Hypothalamus (tissue), 51 donors: ENCODE data around the gene GPC6.
"Not testable (repeated sequence)": the region's sequence is repeated elsewhere in the genome, so short reads cannot be mapped to it uniquely, and the experiment has no call there.

Experiments used
- DNase-seq, 51 donors: peaks; one replicate each; lab custom pipeline; 2025; lab: John Stamatoyannopoulos, UW

GPC6 gene

DNA sequence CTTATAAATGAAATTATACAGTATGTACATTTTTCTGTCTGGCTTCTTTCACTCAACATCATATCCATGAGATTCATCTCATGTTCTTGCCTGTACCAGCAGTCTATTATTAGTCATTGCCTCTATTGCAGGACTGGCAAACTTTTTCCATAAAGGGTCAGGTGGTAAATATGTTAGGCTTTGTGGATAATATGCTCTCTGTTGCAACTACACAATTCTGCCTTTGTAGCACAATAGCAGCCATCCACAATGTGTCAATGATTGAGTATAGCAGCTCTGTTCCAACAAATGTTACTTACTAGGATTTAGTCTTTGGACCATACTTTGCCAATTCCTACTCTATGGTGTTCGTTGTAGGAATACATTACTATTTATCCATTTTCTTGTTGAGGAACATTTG is 948.5 kb downstream of the GPC6 start:
- DNase-seq, result no peak

DNA sequence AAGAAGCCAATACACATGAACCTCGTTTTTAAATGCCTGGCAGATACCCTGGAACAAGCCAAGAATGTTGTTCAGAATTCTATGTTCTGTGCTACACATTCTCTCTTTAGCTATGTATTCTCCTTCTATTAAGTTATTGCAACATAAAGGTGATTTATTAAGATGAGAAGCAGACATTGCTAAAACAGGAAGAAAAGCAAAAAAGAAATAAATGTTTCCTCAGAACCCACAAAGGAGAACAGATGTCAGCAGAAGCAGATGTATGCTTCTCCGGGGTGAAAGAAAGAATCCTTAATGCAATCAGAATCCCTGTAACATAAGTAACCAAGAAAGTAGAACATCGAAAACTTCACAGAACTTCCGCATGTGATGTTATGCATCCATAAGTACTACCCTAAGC is 950.0 kb downstream of the GPC6 start:
- no peak for DNase-seq

DNA sequence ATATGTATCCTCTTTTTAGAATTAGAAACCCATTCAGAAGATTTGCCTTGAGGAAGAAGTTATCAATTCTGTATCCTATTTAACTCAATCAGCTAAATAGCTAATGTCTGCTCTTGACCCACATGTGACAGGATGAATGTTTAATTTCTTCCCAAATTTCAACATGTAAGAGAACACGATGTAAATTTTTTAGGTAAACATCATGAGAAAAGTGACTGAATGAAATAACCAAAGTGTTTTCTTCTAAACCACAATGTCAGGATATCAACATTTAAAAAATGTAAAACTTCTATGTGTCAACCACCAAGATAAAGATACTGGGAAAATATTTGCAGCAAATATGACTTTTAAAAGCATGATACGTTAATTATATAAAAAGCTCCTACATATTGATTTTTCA is 950.4 kb downstream of the GPC6 start:
- DNase-seq, result no peak

DNA sequence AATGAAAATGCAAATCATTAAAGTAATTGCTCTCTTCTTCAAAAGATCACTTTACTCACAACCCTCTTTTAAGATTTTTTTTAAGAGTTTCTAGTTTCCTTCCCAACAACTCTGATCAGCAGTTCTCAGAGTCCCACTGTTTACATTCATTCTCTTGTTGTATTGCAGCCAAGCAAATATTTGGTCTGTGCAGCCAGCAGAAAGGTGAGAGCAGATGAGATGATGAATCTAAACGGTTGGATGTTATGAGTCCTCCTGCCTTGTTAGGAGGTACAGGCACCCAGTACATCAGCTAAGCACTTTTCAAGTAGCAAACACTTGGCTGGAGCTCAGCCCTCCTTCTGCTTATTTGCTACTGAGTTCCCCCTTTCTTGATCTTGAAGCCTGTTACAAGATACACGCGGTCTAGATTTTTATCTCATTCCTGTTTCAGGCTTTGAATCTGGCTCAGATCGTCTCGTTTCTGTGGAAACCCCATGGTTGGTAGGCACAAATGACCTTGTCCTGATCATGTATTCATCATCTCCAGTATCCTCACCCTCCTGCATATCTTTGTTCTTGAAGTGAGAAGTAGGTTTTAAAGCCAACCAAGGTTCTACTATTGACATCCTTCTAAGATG is 952.1 kb downstream of the GPC6 start:
- no peak for DNase-seq

DNA sequence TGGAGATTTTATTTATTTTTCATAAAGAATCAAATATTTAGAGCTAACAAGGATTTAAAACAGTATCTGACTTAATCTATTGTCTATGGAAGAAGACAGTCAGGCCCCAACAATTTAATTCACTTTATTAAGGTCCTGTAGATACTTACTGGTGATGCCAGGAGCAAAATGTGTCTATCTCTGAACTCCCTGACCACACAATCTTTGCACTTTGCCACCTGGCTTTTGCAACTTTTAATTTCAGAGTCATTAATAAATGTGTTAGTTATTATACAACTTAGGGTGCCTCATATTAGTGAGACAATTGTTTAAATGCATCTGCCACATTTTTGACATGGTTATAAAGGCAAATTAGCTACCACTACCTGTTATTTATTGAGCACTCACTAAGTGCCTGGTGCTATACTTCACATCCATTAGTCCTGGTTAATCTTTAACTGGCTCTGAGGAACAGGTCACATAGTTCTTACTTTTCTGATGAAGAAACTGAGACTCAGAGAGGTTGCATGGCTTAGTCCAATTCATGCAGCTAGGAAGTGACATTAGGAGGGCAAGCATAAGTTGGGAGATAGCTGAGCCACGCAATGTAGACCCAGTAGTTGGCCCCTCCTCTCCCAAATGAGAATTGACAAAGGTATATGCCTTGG is 955.0 kb downstream of the GPC6 start:
- DNase-seq, result no peak

DNA sequence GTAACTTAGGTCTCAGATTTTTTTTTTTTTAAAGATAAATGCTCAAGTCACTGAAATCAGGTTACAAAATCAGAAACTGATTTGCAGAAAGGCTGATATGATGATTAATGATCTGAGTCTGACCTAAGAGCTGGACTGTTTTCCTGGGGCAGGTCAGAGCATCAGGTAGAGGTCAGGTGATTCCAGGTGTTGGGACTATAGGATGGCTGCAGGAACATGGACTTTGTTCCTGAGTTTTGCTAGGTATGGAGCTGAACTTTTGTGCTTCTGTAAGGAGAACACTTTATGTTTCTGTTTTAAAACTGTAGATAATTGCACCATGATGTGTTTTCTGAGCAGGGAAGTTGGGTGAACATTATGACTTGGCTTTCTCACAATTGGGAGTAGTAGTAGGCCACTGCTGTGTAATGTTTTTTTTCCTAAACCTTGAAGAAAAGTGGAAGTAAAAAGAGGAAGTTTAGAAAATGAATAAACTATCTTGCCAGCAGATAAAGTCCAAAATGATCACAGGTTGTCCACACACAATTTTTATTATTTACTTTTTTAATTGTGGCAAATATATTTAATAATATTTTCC is 955.7 kb downstream of the GPC6 start:
- DNase-seq, result no peak

DNA sequence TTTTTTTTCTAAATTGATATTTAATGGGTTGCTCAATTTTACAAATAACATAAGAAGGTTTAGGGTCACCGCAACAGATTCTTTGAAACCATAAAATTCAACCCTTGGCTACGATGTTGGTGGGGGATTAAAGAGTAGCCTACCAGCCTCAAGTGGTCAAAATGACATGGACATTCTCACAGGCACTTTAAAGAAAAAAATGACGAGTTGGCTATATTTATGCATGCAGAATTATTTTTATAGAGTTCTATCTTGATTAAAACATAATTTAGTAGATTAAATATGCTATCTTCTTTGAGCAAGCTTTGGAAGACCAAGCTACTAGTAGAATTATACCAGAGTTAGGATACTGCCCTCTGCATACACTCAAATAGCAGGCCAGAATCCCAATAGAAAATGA is 959.9 kb downstream of the GPC6 start:
- DNase-seq, result no peak

DNA sequence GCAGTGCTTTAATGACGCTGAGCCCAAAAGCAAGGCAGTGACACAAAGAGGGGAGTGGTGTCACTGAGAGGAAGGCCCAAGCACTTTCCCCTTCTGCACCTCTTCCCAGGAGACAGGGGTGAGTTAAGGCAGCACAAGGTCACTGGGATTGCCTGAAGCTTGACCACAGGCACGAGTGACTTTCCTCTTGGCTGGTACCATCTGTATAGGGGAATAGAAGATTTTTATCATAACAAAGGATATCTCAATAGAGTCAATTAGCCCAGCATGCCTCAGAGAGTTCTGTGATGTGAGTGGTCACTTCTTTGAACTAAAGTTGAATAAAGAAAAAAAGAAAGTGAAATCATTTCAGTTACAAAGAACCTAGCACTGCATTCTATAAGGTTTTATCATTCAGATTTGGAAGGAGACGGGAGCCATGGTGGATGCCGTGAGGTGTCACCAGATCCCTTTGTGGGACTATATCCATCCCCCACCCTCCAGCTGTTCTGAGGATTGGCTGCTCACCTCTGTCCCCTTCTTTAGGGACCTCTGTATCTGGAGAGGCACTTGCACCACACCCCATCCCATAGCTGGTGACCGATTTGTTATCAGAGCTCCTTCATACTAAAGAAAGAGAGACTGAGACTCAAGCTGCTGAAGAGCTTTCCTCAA is 961.7 kb downstream of the GPC6 start:
- DNase-seq, result no peak

DNA sequence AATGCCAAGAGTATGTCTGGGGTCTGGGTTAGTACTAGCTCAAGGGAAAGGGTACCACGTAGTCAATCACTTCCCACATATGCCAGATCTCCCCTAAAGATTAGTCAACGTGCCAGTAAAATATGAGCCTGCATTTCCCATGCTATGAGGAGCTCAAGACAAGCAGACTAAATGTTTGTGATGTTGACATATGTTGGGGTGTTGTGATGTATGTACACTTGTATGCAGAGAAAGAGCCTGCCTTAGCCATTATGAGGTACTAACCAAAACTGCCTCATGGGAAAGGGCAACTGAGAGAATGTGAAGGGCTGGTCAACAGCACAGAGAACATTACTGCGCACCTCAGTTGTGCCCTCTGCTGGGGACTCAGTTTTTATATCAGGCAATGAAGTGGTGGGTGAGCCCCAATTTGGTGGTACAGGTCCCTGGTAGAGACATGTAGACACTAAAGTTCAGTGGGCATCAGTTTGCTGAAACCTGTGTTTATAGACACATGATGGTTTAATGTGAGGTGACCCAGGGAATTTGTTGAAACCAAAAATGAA is 965.9 kb downstream of the GPC6 start:
- peak in 5 of 51 donors; percentile 1 to 4 (median 2) for DNase-seq

DNA sequence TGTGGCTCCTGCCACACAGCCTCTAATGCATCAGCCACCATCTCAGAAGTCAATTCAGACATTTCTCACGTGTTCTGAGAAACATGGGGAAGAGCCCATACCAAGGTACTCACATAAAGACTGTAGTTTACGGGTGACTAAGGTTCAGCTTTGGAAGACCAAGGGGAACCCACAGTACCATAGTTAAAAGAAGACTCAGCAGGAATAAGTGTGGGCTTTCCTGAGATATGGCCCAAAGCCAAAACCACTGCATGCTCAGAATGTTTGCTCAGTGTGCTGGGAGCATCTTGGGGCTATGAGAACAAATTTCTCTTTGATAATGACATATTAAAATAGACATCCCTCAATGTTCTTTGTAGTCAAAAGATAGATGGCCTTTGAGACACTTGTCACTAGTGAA is 969.1 kb downstream of the GPC6 start:
- DNase-seq, result no peak

DNA sequence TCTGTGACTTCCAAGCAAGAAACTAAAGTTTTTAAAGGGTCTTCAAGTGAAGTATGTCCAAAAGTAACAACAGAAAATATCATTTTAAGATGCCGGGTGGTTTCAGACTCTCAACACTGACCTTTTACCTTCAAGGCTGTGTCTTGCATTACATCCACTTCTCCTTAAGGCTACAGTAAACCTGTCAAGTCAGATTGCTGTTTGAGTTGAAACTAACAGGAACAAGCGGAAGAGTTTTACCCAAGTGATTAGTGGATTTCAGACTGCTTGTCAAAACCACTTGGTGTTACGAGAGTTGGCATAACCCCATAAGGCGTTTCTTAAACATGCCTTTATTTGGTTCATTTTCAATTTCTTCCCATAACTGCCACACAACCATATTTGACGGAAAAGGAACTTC is 969.8 kb downstream of the GPC6 start:
- no peak for DNase-seq

DNA sequence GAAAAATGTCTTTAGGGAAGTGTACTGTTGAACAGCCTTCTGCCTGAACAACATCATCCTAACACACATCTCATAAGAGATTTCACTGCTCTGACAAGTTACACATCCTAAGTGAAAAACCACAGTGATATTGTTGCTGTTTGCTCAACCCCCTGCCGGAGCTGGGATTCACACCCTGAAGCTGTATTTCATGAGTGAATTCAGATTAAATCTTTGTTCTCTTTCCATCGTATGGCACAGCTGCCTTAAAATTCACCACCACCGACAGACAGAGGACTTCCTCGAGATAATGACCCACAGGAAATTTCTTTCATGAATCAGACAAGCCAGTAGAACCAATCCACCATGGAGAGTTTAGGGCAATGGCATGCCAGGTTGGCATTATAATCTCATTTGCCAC is 972.1 kb downstream of the GPC6 start:
- DNase-seq, result no peak

DNA sequence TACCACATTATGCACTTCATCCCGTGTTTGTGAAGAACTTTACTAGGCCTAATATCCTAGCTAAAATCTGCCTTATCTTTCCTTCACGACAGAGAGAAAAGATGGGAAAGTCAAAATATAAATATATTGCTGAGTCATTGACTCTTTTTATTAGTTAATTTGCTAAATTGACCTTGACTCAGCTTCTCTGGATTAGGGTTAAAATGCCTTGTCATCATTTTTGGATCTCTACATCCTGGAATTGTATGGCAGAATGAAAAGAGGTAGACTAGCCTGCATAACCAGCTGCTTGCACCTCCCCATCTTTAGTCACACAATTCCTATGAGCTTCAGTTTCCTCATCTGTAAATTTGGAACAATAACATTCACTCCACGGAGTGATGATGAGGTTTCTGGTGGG is 972.5 kb downstream of the GPC6 start:
- no peak for DNase-seq

DNA sequence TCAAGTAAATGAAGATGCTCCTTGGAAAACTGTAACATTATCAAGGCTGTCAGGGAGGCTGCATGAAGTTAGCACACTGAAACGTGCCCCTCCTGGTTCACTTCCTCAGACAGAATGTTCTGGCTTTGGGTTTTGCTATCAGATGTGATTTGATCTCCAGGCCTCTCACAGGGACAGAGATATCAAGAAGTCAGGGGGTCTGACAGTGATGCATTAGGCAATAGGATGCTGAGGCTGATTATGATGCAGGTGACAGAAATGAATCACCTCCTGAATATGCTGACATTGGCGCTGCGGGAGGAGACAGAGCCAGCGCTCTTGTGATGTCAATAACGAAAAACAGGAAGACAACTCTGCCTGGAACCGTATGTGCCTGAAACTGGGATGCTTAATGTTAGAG is 974.4 kb downstream of the GPC6 start:
- DNase-seq, result no peak

DNA sequence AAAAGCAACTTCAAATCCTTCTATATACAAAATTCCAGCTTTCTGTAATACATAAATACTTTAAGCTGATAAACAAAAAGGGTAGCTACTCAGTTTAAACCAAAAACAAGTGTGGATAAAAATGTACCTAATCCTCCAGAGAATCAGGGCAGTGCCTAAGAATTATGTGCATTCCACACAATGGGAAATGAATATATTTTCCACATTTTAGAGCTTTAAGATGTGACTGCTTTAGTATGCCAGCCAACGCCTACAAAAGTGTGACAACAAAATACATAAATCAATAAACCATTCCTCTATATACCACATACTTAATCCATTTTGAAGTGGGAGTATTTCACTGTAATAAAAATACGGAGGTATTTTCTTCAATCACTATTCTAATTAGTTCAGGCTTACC is 977.6 kb downstream of the GPC6 start:
- no peak for DNase-seq

DNA sequence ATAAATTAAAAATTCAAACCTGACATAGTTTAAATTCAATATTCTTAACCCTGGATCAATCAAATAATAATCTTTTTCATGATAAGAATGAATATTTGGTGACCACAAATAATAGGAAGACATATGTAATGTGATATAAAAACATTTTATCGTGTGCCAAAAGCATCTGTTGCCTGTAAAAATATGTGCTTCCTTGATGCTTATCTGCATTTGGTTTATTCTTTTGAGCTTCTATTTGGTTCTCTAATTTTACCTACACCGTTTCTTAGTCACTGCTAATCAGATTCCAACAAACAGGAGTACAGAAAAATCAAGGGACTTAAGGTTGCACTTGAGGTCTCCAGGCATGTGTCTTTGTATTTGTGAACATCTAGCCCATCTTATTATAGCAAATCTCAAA is 978.3 kb downstream of the GPC6 start:
- DNase-seq, result no peak

DNA sequence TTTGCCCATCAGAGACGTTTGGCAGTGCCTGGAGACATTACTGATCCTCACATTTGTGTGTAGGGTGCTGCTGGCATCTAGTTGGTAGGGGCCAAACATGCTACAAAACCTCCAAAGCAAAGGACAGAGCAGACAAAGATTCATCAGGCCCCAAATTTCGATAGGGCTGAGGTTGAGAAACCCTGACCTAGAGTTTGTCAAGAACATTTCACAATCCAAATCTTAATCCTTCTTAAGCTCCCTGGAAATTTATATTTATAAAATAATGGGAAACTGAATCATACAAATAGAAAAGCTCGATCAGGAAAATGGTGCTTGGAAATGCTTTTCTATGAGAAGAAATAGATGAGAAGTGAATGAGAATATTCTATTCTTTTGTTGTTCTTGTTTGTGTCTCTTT is 979.3 kb downstream of the GPC6 start:
- DNase-seq, result no peak

DNA sequence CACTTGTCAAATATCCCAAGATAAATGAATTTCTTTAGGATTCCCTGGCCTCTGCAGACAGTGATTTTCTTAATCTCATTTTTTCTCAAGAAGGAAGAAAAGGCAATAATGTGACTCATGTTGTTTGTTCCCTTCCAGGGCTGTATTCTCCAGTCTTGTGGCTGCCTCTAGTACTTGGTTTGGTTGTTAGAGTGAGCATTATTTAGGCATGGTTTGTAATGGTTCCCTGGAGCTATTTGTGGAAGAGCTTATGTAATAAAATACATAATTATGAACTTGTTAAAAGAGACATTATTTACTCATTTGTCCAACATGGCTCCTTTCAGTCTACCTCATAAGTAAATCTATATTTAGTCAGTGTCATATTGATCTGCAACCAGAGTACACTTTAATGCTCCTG is 982.5 kb downstream of the GPC6 start:
- no peak for DNase-seq

DNA sequence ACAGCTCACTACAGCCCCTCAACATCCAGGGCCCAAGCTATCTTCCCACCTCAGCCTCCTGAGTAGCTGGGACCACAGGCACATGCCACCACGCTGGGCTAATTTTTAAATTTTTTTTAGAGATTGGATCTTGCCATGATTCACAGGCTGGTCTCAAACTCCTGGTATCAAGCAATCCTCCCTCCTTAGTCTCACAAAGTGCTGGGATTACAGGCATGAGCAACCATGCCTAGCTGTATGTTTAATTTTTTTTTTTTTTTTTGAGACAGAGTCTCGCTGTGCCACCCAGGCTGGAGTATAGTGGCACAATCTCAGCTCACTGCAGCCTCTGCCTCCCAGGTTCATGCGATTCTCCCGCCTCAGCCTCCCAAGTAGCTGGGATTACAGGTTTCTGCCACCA is 983.3 kb downstream of the GPC6 start:
- DNase-seq, result not testable (repeated sequence)

DNA sequence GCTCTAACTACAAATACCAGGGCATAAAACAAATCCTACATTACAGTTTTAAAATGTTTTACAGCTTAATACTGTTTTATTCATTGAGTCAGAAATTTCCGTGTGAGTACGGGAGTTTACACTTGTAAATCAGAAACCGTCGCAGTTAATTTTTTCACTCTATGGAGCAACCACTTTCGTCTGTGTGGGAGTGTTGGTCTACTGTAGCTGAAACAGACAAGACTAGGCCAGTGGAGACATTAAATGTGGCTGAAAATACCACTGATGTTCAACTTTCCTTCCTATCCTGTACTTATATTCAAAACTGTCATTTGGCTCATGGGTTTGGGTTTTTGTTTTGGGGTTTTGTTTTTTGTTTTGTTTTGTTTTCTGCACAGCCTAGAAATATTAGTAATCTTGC is 984.2 kb downstream of the GPC6 start:
- DNase-seq, result no peak

DNA sequence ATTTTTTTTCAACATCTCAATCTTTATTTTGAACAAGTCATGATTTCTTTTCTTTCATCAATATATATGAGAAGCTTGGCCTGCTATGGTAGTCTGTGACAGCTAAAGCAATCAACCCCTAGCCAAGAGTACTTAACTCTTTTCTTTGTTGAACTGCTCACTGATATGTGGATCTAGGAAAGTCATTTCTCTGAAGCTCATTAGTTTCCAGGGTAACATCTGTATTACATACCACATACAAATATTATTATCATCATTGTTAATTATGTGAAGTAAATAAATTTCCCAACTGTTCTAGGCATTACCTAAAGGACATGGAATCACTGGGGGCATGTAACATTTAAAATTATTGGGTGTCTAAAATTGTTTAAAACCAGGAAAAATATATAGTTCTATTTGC is 985.6 kb downstream of the GPC6 start:
- no peak for DNase-seq

DNA sequence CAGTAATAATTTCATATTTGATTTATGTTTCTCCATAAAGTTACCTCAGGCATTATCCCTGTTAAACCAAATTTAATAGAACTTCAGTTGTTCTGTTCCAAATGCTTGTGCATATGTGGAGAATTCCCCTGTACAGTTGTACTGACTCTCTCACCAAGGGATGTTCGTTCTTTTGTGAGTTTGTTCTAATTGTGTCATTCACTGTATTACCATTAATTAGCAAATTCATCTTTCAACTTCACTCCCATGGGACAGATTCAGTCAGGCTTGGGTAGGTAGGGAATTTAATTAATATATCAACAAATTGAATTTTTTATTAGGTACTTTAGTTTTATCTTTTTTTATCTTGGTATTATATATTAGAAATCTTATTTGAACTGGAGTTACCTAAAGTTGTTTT is 987.5 kb downstream of the GPC6 start:
- no peak for DNase-seq
